H1 (cell line): Measurements from ENCODE around the gene TPO. TPM values are rescaled to one million over a fixed set of nuclear protein-coding genes. Genes with fewer than 3 reads are reported as not detected.

ENCODE experiments used
- CTCF ChIA-PET: fragments of 300-600 bp; sonication (Branson Sonifier 250); formaldehyde crosslinking; loops from one replicate; lab custom pipeline; 2021; ENCODE audit not compliant: partially characterized antibody; lab: Charles Lee
- POLR2A ChIA-PET: fragments of 300-600 bp; sonication (Branson Sonifier 250); formaldehyde crosslinking; loops from one replicate; lab custom pipeline; 2021; ENCODE audit warnings: inconsistent platforms; ENCODE audit not compliant: partially characterized antibody; lab: Charles Lee
- DNase-seq, 2 experiments: peaks; one replicate each; pipeline versions ENCODE4 v3.0.0 to v3.0.0-alpha.2; 2010 to 2022; ENCODE audit warnings: low spot score in 2 of 2, low read depth in 1 of 2, mixed read lengths in 1 of 2
- FAIRE-seq: peaks from 2 replicates; lab custom pipeline; 2011; peaks lifted over from hg19 to GRCh38; lab: Jason Lieb, UNC
- H2AFZ ChIP-seq: 2 replicates; pipeline ENCODE4 v1.8.1; 2012; ENCODE audit warnings: low read length, inconsistent platforms
- H2AK5ac ChIP-seq: 2 replicates; pipeline ENCODE4 v1.6.1; 2013; ENCODE audit warnings: low read depth, low read length
- H2BK120ac ChIP-seq: replicated peaks from 2 replicates; pipeline ENCODE3; 2013; ENCODE audit warnings: low read depth, low read length, inconsistent platforms
- H2BK12ac ChIP-seq: 2 replicates; pipeline ENCODE4 v1.6.1; 2013; ENCODE audit warnings: low read depth, low read length
- H2BK15ac ChIP-seq: 2 replicates; pipeline ENCODE4 v1.6.1; 2013; ENCODE audit warnings: low read length
- H2BK20ac ChIP-seq: 2 replicates; pipeline ENCODE4 v1.6.1; 2013; ENCODE audit warnings: low read length
- H2BK5ac ChIP-seq: 2 replicates; pipeline ENCODE4 v1.6.1; 2013; ENCODE audit warnings: low read depth, low read length
- H3K14ac ChIP-seq: 2 replicates; pipeline ENCODE4 v1.6.1; 2013; ENCODE audit warnings: inconsistent platforms; ENCODE audit not compliant: insufficient read length
- H3K18ac ChIP-seq: 2 replicates; pipeline ENCODE4 v1.6.1; 2013; ENCODE audit warnings: low read length; ENCODE audit errors: extremely low read depth
- H3K23ac ChIP-seq: 2 replicates; pipeline ENCODE4 v1.6.1; 2013; ENCODE audit warnings: inconsistent platforms; ENCODE audit not compliant: insufficient read length
- H3K23me2 ChIP-seq: 2 replicates; pipeline ENCODE4 v1.6.1; 2013; ENCODE audit warnings: low read depth, low read length
- H3K27ac ChIP-seq: 2 replicates; pipeline ENCODE4 v1.6.1; 2011; ENCODE audit warnings: low read depth, low read length, inconsistent platforms
- H3K27me3 ChIP-seq, 4 experiments: replicated peaks in 1 of 4; 1 replicate in 1 of 4; 2 replicates in 3 of 4; pipeline versions ENCODE4 v1.6.1 to v1.8.1; 2011 to 2013; ENCODE audit warnings: low read length in 3 of 4, mild to moderate bottlenecking in 3 of 4, inconsistent platforms in 2 of 4, mixed read lengths in 2 of 4, moderate library complexity in 1 of 4; ENCODE audit not compliant: control insufficient read depth in 3 of 4, insufficient read depth in 3 of 4; ENCODE audit errors: extremely low read depth in 1 of 4
- H3K36me3 ChIP-seq, 4 experiments: 2 replicates each; pipeline versions ENCODE4 v1.6.1 to v1.8.1; 2011 to 2013; ENCODE audit warnings: mild to moderate bottlenecking in 4 of 4, low read length in 3 of 4, moderate library complexity in 2 of 4, control low read depth in 1 of 4, inconsistent platforms in 1 of 4; ENCODE audit not compliant: insufficient read depth in 4 of 4, control insufficient read depth in 2 of 4
- H3K4ac ChIP-seq: replicated peaks from 2 replicates; pipeline ENCODE3; 2013; ENCODE audit warnings: low read length, low read depth, mixed read lengths, inconsistent platforms; ENCODE audit not compliant: insufficient read length
- H3K4me1 ChIP-seq, 4 experiments: replicated peaks in 1 of 4; 1 replicate in 1 of 4; 2 replicates in 3 of 4; pipeline versions ENCODE4 v1.6.1 to v1.8.1; 2011 to 2013; ENCODE audit warnings: low read length in 3 of 4, inconsistent platforms in 2 of 4, mixed read lengths in 1 of 4; ENCODE audit not compliant: insufficient read depth in 4 of 4, control insufficient read depth in 3 of 4
- H3K4me2 ChIP-seq, 2 experiments: 2 replicates each; pipeline versions ENCODE4 v1.6.1 to v1.8.1; 2011 to 2013; ENCODE audit warnings: low read depth in 2 of 2, low read length in 2 of 2, control low read depth in 1 of 2, inconsistent platforms in 1 of 2, mild to moderate bottlenecking in 1 of 2; ENCODE audit not compliant: insufficient read depth in 1 of 2
- H3K4me3 ChIP-seq, 4 experiments: fragments of 200-600, 300-600 bp in 1 of 4; sonication (generic), shearing (Covaris generic), sonication (Bioruptor Twin) in 1 of 4; 2 replicates each; pipeline versions ENCODE4 v1.5.1 to v1.8.1; 2011 to 2016; ENCODE audit warnings: low read length in 4 of 4, low read depth in 3 of 4, control low read depth in 2 of 4, inconsistent platforms in 2 of 4, mild to moderate bottlenecking in 2 of 4, mixed read lengths in 1 of 4, moderate library complexity in 1 of 4; ENCODE audit not compliant: insufficient read depth in 2 of 4; ENCODE audit errors: extremely low read depth in 1 of 4
- H3K56ac ChIP-seq: replicated peaks from 2 replicates; pipeline ENCODE3; 2013; ENCODE audit warnings: low read depth, mild to moderate bottlenecking, mixed read lengths, low read length, inconsistent platforms; ENCODE audit not compliant: insufficient read length
- H3K79me1 ChIP-seq: 2 replicates; pipeline ENCODE4 v1.6.1; 2013; ENCODE audit warnings: low read depth, low read length, control low read depth
- H3K79me2 ChIP-seq, 2 experiments: 2 replicates each; pipeline versions ENCODE4 v1.6.1 to v1.8.1; 2012 to 2013; ENCODE audit warnings: low read length in 2 of 2, mild to moderate bottlenecking in 2 of 2, inconsistent platforms in 1 of 2; ENCODE audit not compliant: insufficient read depth in 2 of 2, control insufficient read depth in 1 of 2
- H3K9ac ChIP-seq, 4 experiments: replicated peaks in 1 of 4; 1 replicate in 1 of 4; 2 replicates in 3 of 4; pipeline versions ENCODE4 v1.6.1 to v1.8.1; 2011 to 2013; ENCODE audit warnings: low read depth in 3 of 4, low read length in 3 of 4, control low read depth in 2 of 4, mild to moderate bottlenecking in 2 of 4, moderate library complexity in 2 of 4, inconsistent platforms in 1 of 4; ENCODE audit errors: extremely low read depth in 1 of 4
- H3K9me3 ChIP-seq, 2 experiments: 2 replicates each; pipeline versions ENCODE4 v1.6.1 to v1.8.1; 2012 to 2013; ENCODE audit warnings: mild to moderate bottlenecking in 2 of 2, moderate library complexity in 2 of 2, control low read depth in 1 of 2, inconsistent platforms in 1 of 2, low read depth in 1 of 2, low read length in 1 of 2, mixed read lengths in 1 of 2; ENCODE audit not compliant: insufficient read depth in 2 of 2
- H4K20me1 ChIP-seq, 2 experiments: replicated peaks in 1 of 2; 2 replicates each; pipeline versions ENCODE3 to v1.8.1; 2011 to 2013; ENCODE audit warnings: inconsistent platforms in 2 of 2, low read length in 2 of 2, mild to moderate bottlenecking in 1 of 2; ENCODE audit not compliant: insufficient read depth in 2 of 2, control insufficient read depth in 1 of 2
- H4K5ac ChIP-seq: 2 replicates; pipeline ENCODE4 v1.6.1; 2013; ENCODE audit warnings: low read length, low read depth, mixed read lengths, inconsistent platforms; ENCODE audit not compliant: insufficient read length
- H4K8ac ChIP-seq: 2 replicates; pipeline ENCODE4 v1.8.0; 2013; ENCODE audit warnings: mild to moderate bottlenecking, moderate library complexity, low read length, inconsistent platforms; ENCODE audit not compliant: insufficient read depth; ENCODE audit errors: extremely low read depth
- H4K91ac ChIP-seq: replicated peaks from 2 replicates; pipeline ENCODE3; 2013; ENCODE audit warnings: low read length, mixed read lengths, inconsistent platforms; ENCODE audit not compliant: insufficient read length
- CBX5 ChIP-seq: fragments of 300-800, 300-1000 bp; sonication (generic); IDR thresholded peaks from 2 replicates; pipeline ENCODE4 v1.7.1; 2016; ENCODE audit warnings: antibody characterized with exemption, low read length, low read depth
- RNF2 ChIP-seq: fragments of 200-900, 300-1000 bp; sonication (generic); IDR thresholded peaks from 2 replicates; pipeline ENCODE4 v1.7.1; 2016; ENCODE audit warnings: borderline replicate concordance, low read depth, mild to moderate bottlenecking, antibody characterized with exemption, low read length; ENCODE audit not compliant: poor library complexity, severe bottlenecking; ENCODE audit errors: missing control alignments
- SAP30 ChIP-seq: fragments of 300-600 bp; sonication (generic); IDR thresholded peaks from 2 replicates; pipeline ENCODE4 v1.7.1; 2012; ENCODE audit warnings: low read length, moderate library complexity, mild to moderate bottlenecking, inconsistent platforms; ENCODE audit not compliant: insufficient read depth, insufficient replicate concordance
- WGBS, 2 experiments: shearing (Covaris generic) in 1 of 2; methylation state at CpG; one replicate each; pipeline versions ENCODE4 v1.1.6 to v1.1.7; 2013 to 2015; ENCODE audit warnings: low lambda C conversion rate in 2 of 2, mixed read lengths in 2 of 2, inconsistent platforms in 1 of 2, low coverage in 1 of 2, missing lambda C conversion rate in 1 of 2; ENCODE audit not compliant: insufficient replicate concordance in 2 of 2, insufficient coverage in 1 of 2, insufficient read length in 1 of 2; ENCODE audit errors: extremely low coverage in 1 of 2, missing lambda C conversion rate in 1 of 2; 5-methylcytosine and 5-hydroxymethylcytosine counted together
- polyA plus RNA-seq, 7 experiments: library from polyadenylated mRNA; depleted of rRNA in 3 of 7; stranded (reverse) in 5 of 7; unstranded in 2 of 7; fragments of >200 nt in 5 of 7; fragments of 200-250 nt in 2 of 7; gene quantifications; 1 replicate in 5 of 7; 2 replicates in 1 of 7; 4 replicates in 1 of 7; pipeline versions ENCODE4 v1.2.1 to v1.2.3, GENCODE V29; 2011 to 2013; ENCODE audit warnings: missing spikeins in 2 of 7, mixed read lengths in 2 of 7
- total RNA-seq: library from RNA; stranded (reverse); fragmentation: NEBNext Ultra II Directional; extraction: Animal tissue kit (Norgen Biotek cat#: 25700); gene quantifications from 2 replicates; pipeline ENCODE4 v1.2.1, GENCODE V29; 2021
- TF ChIP-seq, protein P1 (sequence below), 3 experiments: IDR thresholded peaks; 1 replicate in 2 of 3; 2 replicates in 1 of 3; pipeline versions ENCODE4 v1.5.1 to v1.6.1; 2011; ENCODE audit warnings: low read length in 3 of 3, mild to moderate bottlenecking in 3 of 3, inconsistent platforms in 2 of 3, low read depth in 1 of 3, moderate library complexity in 1 of 3; ENCODE audit not compliant: insufficient read depth in 1 of 3; ENCODE audit errors: control extremely low read depth in 1 of 3
- TF ChIP-seq, protein P2 (sequence below): IDR thresholded peaks from 2 replicates; pipeline ENCODE4 v1.6.1; 2011; ENCODE audit warnings: low read length, improper control_type of control experiment

The TPO gene
- total and polyA plus RNA-seq, 2 of the 8 experiments (the other 6 are each of a cell fraction or from before 2014, with no cell fraction given), result not detected

DNA sequence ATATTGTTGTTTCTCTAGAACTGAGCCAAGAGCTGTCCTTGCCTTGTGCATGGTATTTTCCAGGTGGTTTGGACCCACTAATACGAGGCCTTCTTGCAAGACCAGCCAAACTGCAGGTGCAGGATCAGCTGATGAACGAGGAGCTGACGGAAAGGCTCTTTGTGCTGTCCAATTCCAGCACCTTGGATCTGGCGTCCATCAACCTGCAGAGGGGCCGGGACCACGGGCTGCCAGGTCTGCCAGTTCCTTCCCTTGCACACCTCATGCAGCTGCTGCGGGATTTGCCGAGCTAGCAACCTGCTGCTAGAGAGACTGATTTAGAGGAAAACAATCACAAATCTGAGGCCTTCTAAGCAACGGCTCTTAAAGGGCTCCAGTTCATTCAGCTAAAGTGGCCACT lies 74.5 kb downstream of the TPO start:
- H2BK20ac ChIP-seq, result no peak overlapping the region
- no peak overlapping the region for H2BK120ac ChIP-seq
- ChIA-PET CTCF (interaction anchor here (0.9 to 1.2 kb wide), 4 partner anchors 9 to 242 kb away, joined by 3 to 5 read pairs (median 4); no protein-coding TSS in a partner anchor), POLR2A (interaction anchor here (0.6 kb wide), 1 partner anchor 26 kb away, joined by 3 read pairs; no protein-coding TSS in a partner anchor)
- no peak overlapping the region for H3K9ac ChIP-seq
- no peak overlapping the region for H3K14ac ChIP-seq
- H4K5ac ChIP-seq, result no peak overlapping the region
- H3K4ac ChIP-seq, result no peak overlapping the region
- no peak overlapping the region for H2AFZ ChIP-seq
- no peak overlapping the region for H4K8ac ChIP-seq
- H4K91ac ChIP-seq, result no peak overlapping the region
- H3K4me3 ChIP-seq, result no peak overlapping the region
- H2BK5ac ChIP-seq, result no peak overlapping the region
- no peak overlapping the region for H2BK15ac ChIP-seq
- no peak overlapping the region for H3K4me2 ChIP-seq
- DNase-seq, result no peak
- H3K23ac ChIP-seq, result no peak overlapping the region
- H2BK12ac ChIP-seq, result no peak overlapping the region
- H3K23me2 ChIP-seq, result no peaks in the 10 kb centered on the region
- no peak overlapping the region for H2AK5ac ChIP-seq
- no peak overlapping the region for H3K56ac ChIP-seq
- H3K79me1 ChIP-seq, result no peaks in the 10 kb centered on the region
- no peaks in the 10 kb centered on the region for H3K36me3 ChIP-seq
- H3K9me3 ChIP-seq, result no peaks in the 10 kb centered on the region
- no peaks in the 10 kb centered on the region for H3K27me3 ChIP-seq
- WGBS, 2 experiments, result 86% methylated on average over 9 of the region's 9 CpGs; no CpG with 5 or more reads in 1 of the 2 experiments
- no peaks in the 10 kb centered on the region for H3K79me2 ChIP-seq
- no peaks in the 10 kb centered on the region for H4K20me1 ChIP-seq
- FAIRE-seq, result no peak
- no peak overlapping the region for H3K27ac ChIP-seq
- H3K4me1 ChIP-seq, result peaks cover 0 to 4% (median 0%) of the 10 kb centered on the region in 4 experiments; a peak in 2 of 7 replicates
- H3K18ac ChIP-seq, result no peak overlapping the region
- TF ChIP-seq, protein P1, sequence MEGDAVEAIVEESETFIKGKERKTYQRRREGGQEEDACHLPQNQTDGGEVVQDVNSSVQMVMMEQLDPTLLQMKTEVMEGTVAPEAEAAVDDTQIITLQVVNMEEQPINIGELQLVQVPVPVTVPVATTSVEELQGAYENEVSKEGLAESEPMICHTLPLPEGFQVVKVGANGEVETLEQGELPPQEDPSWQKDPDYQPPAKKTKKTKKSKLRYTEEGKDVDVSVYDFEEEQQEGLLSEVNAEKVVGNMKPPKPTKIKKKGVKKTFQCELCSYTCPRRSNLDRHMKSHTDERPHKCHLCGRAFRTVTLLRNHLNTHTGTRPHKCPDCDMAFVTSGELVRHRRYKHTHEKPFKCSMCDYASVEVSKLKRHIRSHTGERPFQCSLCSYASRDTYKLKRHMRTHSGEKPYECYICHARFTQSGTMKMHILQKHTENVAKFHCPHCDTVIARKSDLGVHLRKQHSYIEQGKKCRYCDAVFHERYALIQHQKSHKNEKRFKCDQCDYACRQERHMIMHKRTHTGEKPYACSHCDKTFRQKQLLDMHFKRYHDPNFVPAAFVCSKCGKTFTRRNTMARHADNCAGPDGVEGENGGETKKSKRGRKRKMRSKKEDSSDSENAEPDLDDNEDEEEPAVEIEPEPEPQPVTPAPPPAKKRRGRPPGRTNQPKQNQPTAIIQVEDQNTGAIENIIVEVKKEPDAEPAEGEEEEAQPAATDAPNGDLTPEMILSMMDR (IDR thresholded peaks at IDR 0.05; ENCODE audit: control extremely low read depth in 1 of 3, insufficient read depth in 1 of 3, low read depth in 1 of 3, low read length in 3 of 3), result no peak
- TF ChIP-seq RNF2 (no peak), SAP30 (no peak), CBX5 (no peak)
- TF ChIP-seq, protein P2, sequence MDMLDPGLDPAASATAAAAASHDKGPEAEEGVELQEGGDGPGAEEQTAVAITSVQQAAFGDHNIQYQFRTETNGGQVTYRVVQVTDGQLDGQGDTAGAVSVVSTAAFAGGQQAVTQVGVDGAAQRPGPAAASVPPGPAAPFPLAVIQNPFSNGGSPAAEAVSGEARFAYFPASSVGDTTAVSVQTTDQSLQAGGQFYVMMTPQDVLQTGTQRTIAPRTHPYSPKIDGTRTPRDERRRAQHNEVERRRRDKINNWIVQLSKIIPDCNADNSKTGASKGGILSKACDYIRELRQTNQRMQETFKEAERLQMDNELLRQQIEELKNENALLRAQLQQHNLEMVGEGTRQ, result no peak
